ENCODE measurements around the gene BATF.

BATF gene

GRCh38 chr14:75537071-75537470 lies 14.8 kb downstream of the BATF start:
- DNase-seq: no peak

DNA sequence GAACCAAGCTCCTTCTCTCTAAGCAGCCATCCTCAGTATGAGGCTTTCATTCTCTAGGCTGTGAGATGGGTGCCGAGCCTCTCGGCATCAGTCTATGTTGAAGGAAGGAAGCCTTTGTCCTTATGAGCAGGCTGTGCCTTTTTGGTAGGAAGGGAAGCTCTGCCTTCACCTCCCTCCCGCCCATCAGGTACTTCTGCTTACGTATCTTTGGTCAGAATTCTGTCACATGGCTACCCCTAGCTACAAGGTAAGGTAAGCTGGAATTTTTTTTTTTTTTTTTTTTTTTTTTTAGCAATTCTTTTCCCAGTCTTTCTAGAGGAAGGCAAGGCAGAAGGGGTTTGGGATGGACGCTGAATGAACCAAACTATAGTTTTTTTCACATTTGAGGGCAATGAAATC lies 16.9 kb downstream of the BATF start:
- DNase-seq: no peak

GRCh38 chr14:75539561-75540478 lies 17.6 kb downstream of the BATF start:
- no peak for DNase-seq

DNA sequence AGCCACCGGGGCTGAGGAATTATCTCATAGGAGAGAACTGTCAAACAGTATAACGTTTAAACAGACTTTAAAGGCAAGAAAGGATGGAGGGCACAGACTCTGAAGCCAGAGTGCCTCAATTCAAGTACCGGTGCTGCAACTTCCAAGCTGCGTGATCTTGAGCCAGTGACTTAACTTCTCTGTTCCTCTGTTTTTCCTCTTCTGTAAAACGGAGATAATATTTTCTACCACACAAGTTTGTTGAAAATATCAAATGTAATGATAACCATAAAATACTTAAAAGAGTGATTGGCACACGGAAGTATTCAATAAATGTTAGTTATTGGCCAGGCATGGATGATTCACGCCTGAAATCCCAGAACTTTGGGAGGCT lies 18.2 kb downstream of the BATF start:
- no peak for DNase-seq

GRCh38 chr14:75542588-75543091 lies 20.4 kb downstream of the BATF start:
- peak; percentile 5 for DNase-seq

DNA sequence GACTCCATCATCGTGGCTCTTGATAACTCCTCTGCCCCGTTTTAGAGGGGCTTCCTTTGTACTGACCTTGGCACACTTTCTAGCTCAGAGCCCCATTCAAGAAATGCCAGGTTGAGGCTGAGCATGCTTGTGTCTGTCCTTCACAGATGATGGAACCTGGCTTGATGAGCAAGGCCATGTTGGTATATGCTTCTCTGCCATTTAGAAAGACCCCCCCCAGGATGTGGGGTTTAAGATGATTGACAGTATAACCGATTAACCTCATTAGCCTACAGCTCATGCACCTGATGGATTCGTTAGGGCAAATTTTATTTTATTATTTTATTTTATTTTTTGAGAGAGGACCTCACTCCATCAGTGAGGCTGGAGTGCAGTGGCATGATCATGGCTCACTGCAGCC lies 21.0 kb downstream of the BATF start:
- DNase-seq: no peak

DNA sequence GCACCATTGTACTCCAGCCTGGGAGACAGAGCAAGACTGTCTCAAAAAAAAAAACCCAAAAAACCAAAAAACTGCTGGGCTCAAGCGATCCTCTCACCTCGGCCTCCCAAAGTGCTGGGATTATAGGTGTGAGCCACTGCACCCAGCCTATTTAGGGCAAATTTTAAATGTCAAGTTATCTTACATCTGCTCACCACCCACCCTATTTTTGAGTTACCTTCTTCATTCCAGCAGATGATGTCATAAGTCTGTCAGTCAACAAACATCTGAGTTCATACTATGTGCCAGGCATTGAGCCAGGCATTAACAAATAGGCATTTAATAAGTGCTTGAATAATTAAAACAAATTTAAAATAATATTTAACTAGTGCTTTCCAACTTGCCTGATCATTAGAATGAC lies 21.5 kb downstream of the BATF start:
- no peak for DNase-seq

GRCh38 chr14:75545907-75546306 lies 23.6 kb downstream of the BATF start:
- DNase-seq: no peak

- DNase-seq: no peak
These were observed 25.4 kb downstream of the BATF start for GRCh38 chr14:75547552-75548250.

- DNase-seq: no peak
These were observed 26.3 kb downstream of the BATF start for GRCh38 chr14:75548544-75548943.

DNA sequence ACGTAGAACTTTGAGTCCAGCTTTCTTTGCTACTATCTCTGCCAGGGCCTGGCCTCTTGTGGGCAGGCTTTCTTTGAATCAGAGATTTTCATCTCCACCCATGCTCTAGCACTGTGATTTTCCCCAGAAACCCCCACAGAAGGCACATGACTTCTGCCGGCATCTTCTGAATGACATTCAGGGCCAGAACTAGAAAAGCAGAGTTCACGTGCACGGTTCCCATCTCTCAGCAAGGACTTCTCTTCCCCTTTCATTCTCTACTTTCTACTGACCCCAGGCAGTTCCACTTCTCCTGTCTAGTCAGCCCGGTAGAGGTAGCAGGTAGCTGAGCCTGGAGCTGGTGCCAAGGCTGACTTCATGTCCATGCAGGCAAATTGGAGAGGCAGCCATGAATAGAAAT lies 26.9 kb downstream of the BATF start:
- DNase-seq: no peak

GRCh38 chr14:75551021-75551420 lies 28.8 kb downstream of the BATF start:
- no peak for DNase-seq

- DNase-seq: no peak
These were observed 30.9 kb downstream of the BATF start for GRCh38 chr14:75553157-75553556.

- DNase-seq: no peak
These were observed 31.6 kb downstream of the BATF start for GRCh38 chr14:75553761-75554364.

DNA sequence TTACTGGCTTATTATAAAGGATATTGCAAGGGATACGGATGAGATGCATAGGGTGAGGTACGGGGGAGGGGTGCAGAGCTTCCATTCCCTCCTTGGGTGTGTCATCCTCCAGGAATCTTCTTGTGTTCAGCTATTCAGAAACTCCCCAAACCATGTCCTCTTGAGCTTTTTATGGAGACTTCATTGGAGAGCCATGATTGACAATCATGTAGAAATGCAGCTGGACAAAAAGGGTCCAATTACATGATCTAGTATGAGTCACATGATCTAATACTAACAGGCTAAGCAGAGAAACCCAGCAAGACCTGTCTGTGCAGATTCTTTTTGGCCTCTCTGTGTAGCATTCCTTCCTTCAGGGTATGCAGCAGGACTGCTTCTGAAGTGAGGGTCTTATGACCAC lies 32.2 kb downstream of the BATF start:
- no peak for DNase-seq

DNA sequence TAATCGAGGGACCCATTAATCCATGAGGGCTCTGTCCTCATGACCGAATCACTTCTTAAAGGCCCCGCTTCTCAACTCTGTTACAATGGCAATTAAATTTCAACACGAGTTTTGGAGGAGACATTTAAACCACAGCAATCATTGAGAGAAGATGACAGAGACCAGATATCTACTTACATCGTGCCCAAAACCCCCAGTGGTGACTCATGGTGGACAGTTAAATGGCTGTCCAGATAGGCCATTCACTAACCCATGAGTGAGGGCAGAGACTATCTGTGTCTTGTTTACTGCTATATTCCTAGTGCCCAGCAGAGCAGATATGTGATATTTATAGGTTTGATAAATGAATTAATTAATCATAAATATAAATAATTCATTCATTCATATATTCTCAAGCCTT lies 36.2 kb downstream of the BATF start:
- DNase-seq: no peak

- DNase-seq: no peak
These were observed 36.8 kb downstream of the BATF start for GRCh38 chr14:75559045-75559444.

- DNase-seq: no peak
These were observed 37.4 kb downstream of the BATF start for GRCh38 chr14:75559451-75560222.

DNA sequence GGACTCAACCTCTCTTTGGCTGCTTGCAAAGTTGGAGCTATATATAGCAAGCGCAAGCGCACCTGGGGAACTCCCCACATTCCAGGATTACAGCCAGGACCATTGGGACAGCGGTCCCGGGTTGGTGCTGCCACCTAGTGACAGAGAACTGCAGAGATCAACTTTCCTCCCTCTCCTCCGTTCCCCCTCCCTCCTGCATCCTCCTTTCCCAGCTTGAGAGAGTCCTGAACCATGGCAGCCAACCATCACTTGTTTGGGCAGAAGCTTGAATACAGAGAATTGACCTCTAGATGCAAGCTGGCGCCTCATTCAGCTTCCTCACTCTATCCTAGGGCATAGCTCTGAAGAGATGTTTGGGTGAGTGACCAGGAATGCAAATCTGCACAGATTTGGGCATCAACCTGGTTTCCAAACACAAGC lies 38.8 kb downstream of the BATF start:
- no peak for DNase-seq

DNA sequence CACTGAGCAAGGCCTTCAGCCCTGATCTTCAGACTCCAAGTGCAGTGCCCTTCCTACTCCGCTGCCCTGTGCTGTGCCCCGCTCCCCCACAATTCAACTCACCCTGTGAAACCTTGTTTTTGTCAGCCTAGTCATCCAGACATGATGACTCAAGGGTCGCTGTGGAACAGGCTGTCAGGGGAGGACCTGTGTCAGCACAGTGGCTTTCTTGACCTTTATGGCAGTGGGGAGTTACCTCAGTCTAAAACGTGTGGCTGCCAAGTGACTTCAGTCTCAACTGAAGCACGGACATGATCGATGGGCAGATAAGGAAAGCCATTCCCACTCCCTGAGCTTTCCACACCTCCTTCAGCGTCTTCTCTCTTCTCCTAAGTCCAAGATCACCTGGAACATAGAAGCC lies 39.8 kb downstream of the BATF start:
- DNase-seq: no peak

GRCh38 chr14:75562489-75562888 lies 40.2 kb downstream of the BATF start:
- no peak for DNase-seq

- no peak for DNase-seq
These were observed 41.7 kb downstream of the BATF start for GRCh38 chr14:75563931-75564330.

DNA sequence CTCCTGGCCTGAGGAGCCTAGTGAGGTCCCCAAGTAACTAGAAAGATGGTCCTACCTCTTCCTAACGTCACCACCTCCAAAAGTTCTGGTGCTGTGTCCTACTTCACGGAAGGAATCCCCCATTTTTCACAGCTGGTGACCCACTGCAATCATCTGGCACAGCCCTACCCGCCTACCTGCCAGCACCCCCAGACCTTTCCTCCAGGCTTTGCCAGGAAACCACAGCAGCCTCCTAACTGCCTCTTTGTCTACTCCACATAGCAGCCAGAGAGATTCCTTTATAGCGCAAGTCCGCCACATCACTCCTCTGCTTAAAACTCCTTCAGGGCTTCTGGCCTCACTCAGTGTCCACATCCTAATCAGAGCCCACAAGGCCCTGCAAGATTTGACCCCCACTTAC lies 42.8 kb downstream of the BATF start:
- no peak for DNase-seq
